ENCODE data around the gene NRIP1.

The NRIP1 gene

DNA sequence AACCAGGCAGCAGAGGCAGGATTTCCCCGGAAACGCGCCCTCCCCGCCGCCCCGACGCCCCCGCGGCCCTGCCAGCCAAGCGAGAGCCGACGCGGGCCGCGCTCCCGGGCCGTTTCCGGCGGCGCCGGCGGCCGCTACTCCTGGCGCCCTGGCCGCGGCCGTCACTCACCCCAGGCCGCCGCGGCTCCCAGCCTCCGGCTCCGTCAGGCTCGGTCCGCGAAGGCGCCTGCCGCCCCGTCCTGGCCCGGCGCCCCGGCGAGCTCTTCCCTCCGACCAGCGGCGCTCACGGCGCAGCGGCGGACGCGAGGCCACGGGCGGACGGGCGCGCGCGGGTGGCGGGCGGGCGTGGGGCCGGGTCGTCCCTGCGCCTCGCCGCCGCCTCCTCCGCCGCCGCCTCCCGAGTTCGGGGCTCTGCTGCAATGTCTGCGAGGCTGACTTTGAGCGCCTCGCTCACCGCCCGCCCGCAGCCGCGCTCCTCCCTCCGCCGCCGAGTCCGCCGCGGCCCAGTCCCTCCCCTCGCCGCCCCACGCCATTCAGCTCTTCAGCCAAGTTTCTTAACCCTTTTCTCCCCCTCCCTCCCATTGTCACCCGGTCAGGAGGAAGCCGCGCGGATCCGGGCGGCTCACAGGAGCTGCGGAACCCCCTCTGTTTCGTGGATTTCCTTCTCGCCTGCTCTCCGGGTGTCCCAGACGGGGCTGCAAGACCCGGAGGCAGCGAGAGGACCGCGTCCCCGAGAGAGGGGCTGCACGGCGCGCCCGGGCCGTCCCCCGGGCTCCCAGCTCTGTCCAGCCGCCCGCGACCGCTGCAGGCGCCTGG lies at the start of gene NRIP1:
TSS of gene NRIP1 (minus strand) at position 425 of the 816 bp plus-strand sequence. CDS start 96,808 bp downstream, outside the sequence.
- peak; percentile 67 for DNase-seq

DNA sequence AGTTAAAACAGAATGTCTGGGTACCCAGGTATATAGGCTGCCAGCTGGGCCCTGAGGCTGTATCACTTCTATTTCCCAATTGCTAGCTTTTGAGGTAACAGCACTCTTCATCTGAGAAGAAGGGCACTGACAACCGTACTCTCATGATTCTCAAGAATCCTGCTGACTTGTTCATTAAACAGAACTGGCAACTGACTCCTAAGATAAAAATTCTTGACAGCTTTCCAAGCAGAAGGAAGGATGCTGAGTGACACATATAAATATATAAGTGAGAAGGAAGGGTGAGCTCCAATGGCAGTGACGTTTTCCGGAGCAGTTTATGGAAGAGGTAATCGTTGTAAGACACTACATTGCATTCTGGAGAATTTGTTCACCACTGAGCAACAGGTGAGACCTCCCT lies 48.1 kb upstream of the NRIP1 start:
- DNase-seq: no peak

DNA sequence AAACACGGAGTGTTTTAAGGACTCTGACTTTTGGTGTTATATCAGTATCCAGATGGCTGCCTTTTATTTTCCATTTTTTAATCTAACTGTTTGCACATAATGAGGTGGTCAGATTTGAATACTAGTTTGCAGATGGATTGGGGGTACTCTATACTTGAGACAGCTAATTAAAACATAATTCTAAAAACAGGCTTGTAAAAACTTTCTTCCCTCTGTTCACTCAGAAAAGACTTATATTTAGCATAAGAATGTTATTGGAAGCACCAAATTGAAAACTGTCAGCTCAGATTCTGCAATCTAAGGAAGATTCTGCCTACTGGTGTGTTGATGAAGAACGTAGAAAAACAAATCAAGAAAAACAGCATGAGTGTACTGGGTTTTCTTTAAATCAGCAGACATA lies 44.0 kb upstream of the NRIP1 start:
- no peak for DNase-seq

DNA sequence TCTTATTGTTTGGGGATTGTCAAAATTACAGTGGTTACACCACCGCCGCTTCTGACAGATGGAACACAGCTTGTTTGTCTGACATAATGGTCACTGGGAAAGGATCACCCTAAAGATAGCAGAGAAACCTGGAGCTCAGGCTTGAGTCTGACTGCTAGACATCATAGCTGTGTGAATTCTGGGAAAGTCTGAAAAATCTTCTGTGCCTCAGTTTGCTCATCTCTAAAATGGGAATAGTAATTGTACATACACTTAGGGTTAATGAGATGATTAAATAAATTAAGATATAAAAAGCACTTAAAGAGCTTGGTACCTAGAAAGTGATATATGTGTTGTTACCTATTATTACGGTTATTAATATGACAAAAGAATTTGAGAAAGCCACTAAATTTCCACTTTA lies 39.7 kb upstream of the NRIP1 start:
- DNase-seq: no peak

- no peak for DNase-seq
Measured at GRCh38 chr21:15098908-15099307, 34.1 kb upstream of the NRIP1 start.

DNA sequence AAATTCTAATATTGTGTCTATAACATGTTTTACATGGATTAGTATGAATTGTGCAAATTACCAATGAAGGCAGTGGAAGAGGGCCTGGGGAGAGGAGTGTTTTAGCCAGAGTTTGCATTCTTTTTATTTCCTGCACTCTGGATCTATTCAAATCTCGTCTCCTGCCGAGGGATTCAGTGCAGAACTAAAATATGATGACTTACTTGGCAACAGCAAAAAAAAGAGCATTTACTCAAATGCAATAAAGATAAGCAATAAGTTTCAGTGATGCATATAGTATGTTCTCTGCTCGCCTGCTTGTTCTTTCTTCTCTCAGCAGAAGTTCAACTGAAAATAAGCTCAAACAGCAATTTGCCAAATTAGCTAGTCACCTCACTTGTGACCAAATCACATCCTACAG lies 33.4 kb upstream of the NRIP1 start:
- DNase-seq: no peak

- DNase-seq: no peak
Measured at GRCh38 chr21:15097580-15097979, 32.8 kb upstream of the NRIP1 start.

DNA sequence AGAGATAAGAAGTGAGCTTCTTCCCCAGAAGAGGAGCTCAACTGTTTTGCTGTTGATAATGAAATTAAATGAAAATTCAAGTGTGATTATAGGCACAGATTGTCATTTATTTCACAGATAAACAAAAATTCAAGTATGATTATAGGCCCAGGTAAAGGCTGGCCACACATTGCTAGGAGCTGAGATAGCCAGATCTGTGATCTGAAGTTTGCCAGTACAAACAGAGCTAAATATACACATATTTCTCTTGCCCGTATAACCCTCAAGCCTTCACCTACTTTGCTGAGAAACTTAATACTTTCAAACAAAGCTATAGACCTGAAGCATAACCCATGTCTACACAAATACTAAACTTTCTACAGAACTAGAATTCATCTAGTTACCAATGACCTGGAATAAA lies 31.3 kb upstream of the NRIP1 start:
- DNase-seq: no peak

DNA sequence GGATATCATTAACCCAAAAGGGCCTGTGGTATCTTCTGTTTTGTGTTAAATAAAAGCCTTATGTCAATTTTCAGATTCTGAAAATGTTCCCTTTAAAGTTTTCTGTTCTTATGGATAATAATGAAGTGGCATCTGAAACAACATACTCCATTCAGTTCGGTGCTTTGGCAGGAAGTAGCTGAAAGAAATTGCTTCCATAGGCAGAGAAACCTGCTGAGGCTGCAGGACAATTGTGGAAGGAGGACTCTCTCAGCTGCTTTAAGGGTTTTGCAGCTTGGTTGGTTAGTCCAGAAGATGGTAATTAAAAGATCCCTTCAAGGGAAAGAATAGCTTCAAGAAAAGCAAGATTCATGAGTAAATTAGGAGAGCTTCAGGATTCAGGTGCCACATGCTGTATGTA lies 30.5 kb upstream of the NRIP1 start:
- no peak for DNase-seq

DNA sequence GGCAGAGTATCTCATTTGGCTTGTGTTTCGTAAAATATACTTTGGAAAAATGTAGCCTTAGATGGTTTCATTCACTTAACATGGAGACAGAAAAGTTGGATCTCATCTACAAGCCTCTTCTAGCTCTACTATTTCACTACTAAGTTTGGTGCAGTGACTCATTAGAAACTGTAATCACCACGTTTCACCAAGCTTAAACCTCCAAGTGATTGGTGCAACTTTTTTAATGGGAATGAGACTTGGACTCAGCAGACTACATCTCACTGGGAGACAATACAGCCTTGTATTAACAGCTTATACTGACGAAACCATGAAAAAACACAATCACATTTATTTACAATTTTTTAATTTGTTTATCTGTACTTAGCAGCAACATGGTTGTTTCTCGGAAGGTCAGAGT lies 29.9 kb upstream of the NRIP1 start:
- DNase-seq: no peak

- no peak for DNase-seq
Measured at GRCh38 chr21:15093216-15093615, 28.4 kb upstream of the NRIP1 start.

GRCh38 chr21:15092745-15093144 lies 27.9 kb upstream of the NRIP1 start:
- DNase-seq: no peak

DNA sequence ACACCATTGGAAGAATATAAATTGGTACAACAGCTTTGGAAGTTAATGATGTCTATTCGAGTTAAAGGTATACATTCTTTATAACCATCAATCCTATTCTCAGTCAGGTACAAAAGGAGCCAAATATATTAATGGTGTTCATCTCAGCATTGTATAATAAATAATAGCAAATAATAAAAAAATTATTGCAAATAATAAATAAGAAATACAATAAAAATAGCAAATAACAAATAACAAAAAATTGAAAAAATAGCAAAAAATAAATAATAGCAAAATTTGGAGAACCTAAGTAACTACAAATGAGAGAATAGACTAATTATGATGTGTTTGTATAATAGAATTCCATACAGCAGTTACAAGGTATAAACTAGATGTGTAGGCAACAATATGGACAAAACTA lies 25.6 kb upstream of the NRIP1 start:
- no peak for DNase-seq

- DNase-seq: no peak
Measured at GRCh38 chr21:15088488-15088887, 23.7 kb upstream of the NRIP1 start.

DNA sequence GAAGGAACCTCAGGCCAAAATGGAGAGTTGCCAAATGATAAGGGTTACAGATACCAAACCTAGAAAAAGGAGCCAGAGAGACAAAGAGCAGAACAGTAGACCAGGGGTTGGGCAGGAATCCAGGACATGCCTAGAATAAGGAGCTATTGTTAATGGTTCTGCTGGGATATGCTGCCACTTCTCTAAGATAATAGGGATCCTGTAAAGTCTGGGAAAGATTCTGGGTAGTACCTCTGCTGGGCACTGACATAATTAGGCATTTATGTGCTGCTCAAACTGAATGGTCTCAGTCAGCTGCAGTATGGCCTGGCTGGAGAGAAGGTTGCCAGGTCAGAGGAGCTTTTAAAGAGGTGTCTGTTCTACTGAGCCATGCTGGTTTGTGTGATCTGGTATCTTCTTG lies 19.9 kb upstream of the NRIP1 start:
- DNase-seq: no peak

DNA sequence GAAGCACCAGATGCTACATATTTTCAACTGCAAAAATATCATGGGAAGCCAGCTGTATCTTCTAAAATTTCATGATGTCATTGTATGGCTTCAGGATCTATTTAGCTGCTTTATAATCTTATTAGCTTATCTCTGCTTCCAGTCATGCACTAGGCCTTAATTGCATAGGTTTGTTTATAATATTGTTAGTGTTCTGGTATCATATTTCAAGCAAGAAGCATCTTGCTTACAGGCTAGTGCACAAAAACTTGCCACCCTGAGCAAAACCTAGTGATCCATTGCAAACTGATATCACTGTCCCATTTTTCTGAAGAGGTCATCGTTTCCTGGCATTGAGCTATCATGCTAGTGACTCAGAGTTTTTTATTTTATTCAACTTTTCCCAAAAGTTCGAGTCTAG lies 15.7 kb upstream of the NRIP1 start:
- DNase-seq: peak; percentile 76

- no peak for DNase-seq
Measured at GRCh38 chr21:15079269-15079668, 14.5 kb upstream of the NRIP1 start.

DNA sequence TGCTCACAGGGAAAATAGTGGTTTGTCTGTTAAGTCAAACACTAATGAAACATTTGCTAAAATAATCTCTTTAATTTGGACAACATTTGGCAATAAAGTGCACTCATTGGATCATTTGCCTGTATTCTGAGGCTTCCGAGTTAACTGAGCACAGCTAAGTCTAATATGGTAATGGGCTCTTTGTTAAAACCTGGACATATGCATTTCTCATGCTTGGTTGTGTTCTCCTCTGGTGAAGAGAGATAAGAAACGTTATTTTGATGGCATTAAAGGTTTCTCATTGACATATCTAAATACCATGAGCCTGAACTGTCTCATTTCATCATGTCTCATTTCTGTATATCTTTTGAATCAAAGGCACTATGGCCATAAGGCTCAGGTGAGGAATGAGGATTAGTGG lies 13.4 kb upstream of the NRIP1 start:
- DNase-seq: no peak

DNA sequence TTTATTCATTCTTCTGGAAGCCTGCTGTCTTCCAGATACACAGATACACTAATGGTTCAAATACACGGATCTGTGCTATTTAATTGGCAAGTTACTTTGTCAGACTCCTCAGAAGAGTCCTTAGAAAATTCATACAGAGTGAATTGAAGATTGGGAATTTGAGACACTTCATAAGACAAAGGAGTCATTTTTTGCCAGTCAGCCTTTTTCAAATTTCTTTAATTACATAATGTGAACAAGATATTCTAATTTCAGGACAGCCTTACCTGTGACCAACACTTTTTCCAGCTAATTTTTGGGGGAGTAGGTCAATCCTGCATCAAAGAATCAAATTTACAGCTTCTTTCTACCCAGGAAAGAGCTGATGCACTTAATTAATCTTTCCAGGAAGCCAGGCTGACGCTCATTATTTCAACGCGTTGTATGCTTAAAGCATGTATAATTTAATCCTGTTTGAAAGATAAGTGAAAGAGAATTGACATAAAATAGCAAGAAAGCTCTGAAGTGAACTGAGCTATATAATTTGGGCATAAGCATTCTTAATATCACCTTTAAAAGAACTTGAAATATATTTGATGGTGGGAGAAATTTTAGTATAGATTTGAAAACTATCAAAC lies 12.8 kb upstream of the NRIP1 start:
- no peak for DNase-seq

DNA sequence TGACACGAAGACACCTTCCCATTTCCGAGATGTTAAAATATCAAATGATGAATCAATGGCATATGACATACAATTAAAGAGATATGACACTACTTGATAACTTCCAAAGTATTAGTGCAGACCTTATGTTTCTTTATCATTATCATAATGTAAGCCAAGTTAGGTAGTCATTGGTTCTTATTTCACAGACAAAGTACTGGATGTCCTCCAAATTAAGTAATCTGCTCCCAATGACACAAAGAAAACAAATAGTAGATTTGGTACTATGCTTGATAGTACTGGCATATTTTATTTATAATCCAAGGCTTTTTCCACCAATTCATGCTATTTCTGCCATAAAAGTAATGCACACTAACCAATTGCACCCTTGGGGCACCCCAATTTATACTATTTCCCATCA lies 11.9 kb upstream of the NRIP1 start:
- no peak for DNase-seq

GRCh38 chr21:15071009-15071408 lies 6.2 kb upstream of the NRIP1 start:
- DNase-seq: no peak

DNA sequence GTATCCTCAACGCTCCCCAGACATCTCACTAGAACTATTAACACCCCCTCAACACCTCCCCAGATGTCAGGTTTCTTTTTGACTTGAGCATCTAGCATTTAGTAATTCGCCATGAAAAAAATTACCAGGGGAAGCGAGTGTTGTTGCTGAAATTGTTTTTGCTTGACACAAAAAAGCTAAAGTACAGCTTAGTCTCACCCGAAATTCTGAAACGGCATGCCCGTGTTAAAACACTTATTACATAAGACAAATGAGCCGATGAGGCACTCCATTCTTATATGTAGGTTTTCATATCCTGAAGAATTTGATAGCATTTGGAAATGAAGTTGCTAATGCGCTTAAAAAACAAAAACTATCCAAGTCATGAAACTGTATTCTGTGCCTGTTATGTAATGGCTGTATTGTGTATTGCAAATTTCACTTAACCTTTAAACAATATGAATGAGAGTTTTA lies 1.3 kb upstream of the NRIP1 start:
- no peak for DNase-seq

DNA sequence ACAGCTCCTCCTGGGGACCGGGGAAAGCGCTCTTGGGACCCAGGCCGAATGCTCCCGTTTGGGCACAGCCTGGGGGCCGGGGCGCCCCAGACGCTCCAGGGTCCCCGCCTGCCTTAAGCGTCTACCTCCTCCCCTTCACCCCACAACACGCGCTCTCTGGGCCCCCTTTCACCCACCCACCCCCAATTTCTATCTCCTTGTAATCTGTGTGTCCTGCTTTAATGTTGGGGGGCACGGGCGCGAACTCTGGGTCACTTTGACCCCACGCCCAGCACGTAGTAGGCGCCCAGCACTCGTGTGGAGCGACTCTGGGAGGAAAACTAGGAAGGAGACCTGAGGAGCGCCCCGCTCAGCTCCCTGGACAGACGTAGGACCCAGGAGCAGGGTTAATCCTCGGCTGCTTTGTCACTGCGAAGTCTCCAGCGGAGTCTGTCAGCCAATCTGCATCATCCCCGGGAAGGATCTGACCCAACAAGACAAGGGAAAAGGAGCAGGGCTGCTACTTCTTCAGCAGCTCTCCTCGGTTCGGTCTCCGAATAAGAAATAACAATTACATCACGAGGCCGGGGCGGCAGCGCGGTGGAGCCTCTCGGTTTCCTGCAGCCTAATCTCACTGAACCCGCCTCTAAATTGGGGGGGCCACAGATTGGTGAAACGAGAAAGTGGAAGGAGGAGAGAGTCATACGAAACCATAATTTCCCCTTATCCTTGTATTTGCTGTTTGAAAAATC lies 757 bp upstream of the NRIP1 start:
- peak; percentile 34 for DNase-seq

Data from NCI-H526 treated with DMSO at 0.1 percent for 48 hours (cell line).